Neural progenitor cell (in vitro differentiated cells): ENCODE data around the gene ZMPSTE24. TPM values are rescaled to one million over a fixed set of nuclear protein-coding genes. Genes with fewer than 3 reads are reported as not detected.

Experiments used
- DNase-seq: peaks from one replicate; pipeline ENCODE4 v3.0.0-alpha.2; 2016; ENCODE audit warnings: low spot score
- H2AFZ ChIP-seq: fragments of 200-600 bp; sonication (generic); replicated peaks from 2 replicates; pipeline ENCODE4 v1.6.1; 2016; ENCODE audit warnings: antibody characterized with exemption
- H3F3A ChIP-seq: fragments of 200-600 bp; sonication (generic); 2 replicates; pipeline ENCODE4 v1.6.1; 2016; ENCODE audit warnings: antibody characterized with exemption, low read depth
- H3K27ac ChIP-seq: fragments of 200-600 bp; sonication (generic); 2 replicates; pipeline ENCODE4 v1.5.1; 2016; ENCODE audit warnings: mild to moderate bottlenecking
- H3K27me3 ChIP-seq: fragments of 200-600 bp; sonication (generic); 2 replicates; pipeline ENCODE4 v1.6.1; 2016; ENCODE audit warnings: mild to moderate bottlenecking, moderate library complexity
- H3K36me3 ChIP-seq: fragments of 200-600 bp; sonication (generic); 2 replicates; pipeline ENCODE4 v1.5.1; 2016
- H3K4me1 ChIP-seq: fragments of 200-600 bp; sonication (generic); 2 replicates; pipeline ENCODE4 v1.6.1; 2016; ENCODE audit warnings: mixed run types
- H3K4me2 ChIP-seq: fragments of 200-600 bp; sonication (generic); 2 replicates; pipeline ENCODE4 v1.6.1; 2016
- H3K4me3 ChIP-seq: fragments of 200-600 bp; sonication (generic); 2 replicates; pipeline ENCODE4 v1.5.1; 2016
- H3K79me2 ChIP-seq: fragments of 200-600 bp; sonication (generic); 2 replicates; pipeline ENCODE4 v1.6.1; 2016; ENCODE audit warnings: low read depth
- H3K9ac ChIP-seq: fragments of 200-600 bp; sonication (generic); 2 replicates; pipeline ENCODE4 v1.6.1; 2016
- H3K9me3 ChIP-seq: fragments of 200-600 bp; sonication (generic); 2 replicates; pipeline ENCODE4 v1.5.1; 2016; ENCODE audit warnings: low read depth
- H4K20me1 ChIP-seq: fragments of 200-600 bp; sonication (generic); 2 replicates; pipeline ENCODE4 v1.6.1; 2016; ENCODE audit warnings: low read depth
- H3K27ac Mint-ChIP-seq: 3 replicates; pipeline ENCODE4 v1.8.0; 2021; ENCODE audit warnings: mixed read lengths
- H3K27me3 Mint-ChIP-seq: 2 replicates; pipeline ENCODE4 v1.8.0; 2022; ENCODE audit warnings: low read depth, mild to moderate bottlenecking, inconsistent platforms, moderate library complexity, mixed read lengths; ENCODE audit not compliant: insufficient read depth
- H3K36me3 Mint-ChIP-seq: 3 replicates; pipeline ENCODE4 v1.8.0; 2021; ENCODE audit warnings: mixed read lengths
- H3K4me1 Mint-ChIP-seq: 3 replicates; pipeline ENCODE4 v1.8.0; 2021; ENCODE audit warnings: mixed read lengths
- H3K4me3 Mint-ChIP-seq: 3 replicates; pipeline ENCODE4 v1.8.0; 2021; ENCODE audit warnings: mild to moderate bottlenecking, moderate library complexity, mixed read lengths
- H3K9me3 Mint-ChIP-seq: 3 replicates; pipeline ENCODE4 v1.8.0; 2020; ENCODE audit warnings: mixed read lengths
- EZH2 ChIP-seq: fragments of 200-600 bp; sonication (generic); IDR thresholded peaks from 2 replicates; pipeline ENCODE4 v1.6.1; 2017; ENCODE audit warnings: antibody characterized with exemption, mild to moderate bottlenecking, moderate library complexity
- EZH2phosphoT487 ChIP-seq: fragments of 200-600 bp; sonication (generic); IDR thresholded peaks from 2 replicates; pipeline ENCODE4 v1.6.1; 2017; ENCODE audit warnings: antibody characterized with exemption
- total RNA-seq: library from RNA; depleted of rRNA; stranded (reverse); fragments of >200 nt; gene quantifications from 2 replicates; pipeline ENCODE4 v1.2.3, GENCODE V29; 2015; ENCODE audit warnings: low replicate concordance
- TF ChIP-seq, protein P1 (sequence below): fragments of 200-600 bp; sonication (generic); IDR thresholded peaks from 2 replicates; pipeline ENCODE4 v1.5.1; 2017; ENCODE audit warnings: antibody characterized with exemption, mild to moderate bottlenecking

Gene ZMPSTE24
- total RNA-seq, 1 donor from 2014 or later: 38.0 TPM

DNA sequence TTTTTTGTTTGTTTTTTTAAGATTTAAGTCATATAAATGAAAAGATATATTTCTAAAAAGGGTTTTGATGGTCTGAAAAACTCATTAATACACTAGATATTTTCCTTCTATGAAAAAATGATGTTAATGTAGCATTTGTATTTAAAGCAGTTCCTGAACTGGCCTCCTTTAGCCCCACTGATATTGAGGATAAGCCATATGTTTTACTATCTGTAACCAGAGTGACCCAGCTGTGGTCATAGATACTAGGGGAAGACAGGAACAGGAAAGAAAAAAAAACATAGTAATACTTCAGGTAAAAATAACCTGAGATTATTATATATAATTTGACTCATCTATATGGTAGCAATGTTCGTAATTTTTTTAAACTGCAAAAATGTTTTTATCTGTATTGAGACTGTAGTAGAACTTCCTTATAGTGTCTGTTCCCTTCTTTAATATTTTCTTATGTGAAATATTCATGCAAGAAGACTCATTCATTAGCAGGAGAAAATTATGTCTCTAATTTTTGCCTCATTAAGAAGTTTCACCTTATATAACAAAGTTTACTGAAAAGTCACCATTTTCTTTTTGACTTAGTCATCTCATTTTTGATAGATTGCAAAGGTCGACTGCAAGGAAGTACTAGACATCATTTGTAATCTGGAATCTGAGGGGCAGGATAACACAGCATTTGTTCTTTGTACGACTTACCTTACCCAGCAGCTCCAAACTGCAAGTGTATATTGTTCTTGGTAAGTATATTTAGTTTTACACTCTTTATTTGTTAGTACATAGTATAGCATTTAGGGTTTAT lies 35.9 kb upstream of the ZMPSTE24 start:
- Histone ChIP-seq H4K20me1 (no peaks in the 10 kb centered on the region), H3K27me3 (no peaks in the 10 kb centered on the region), H3K4me3 (no peak overlapping the region), H3K9ac (no peak overlapping the region), H3F3A (no peaks in the 10 kb centered on the region), H3K4me1 (no peaks in the 10 kb centered on the region), H3K79me2 (no peaks in the 10 kb centered on the region), H3K4me2 (no peak overlapping the region), H3K36me3 (no peaks in the 10 kb centered on the region), H3K27ac (no peak overlapping the region), H3K9me3 (no peaks in the 10 kb centered on the region), H2AFZ (no peak overlapping the region)
- H3K27me3 Mint-ChIP-seq: no peaks in the 10 kb centered on the region
- no peak overlapping the region for H3K27ac Mint-ChIP-seq
- no peak for DNase-seq
- no peaks in the 10 kb centered on the region for H3K4me1 Mint-ChIP-seq
- TF ChIP-seq, protein P1, sequence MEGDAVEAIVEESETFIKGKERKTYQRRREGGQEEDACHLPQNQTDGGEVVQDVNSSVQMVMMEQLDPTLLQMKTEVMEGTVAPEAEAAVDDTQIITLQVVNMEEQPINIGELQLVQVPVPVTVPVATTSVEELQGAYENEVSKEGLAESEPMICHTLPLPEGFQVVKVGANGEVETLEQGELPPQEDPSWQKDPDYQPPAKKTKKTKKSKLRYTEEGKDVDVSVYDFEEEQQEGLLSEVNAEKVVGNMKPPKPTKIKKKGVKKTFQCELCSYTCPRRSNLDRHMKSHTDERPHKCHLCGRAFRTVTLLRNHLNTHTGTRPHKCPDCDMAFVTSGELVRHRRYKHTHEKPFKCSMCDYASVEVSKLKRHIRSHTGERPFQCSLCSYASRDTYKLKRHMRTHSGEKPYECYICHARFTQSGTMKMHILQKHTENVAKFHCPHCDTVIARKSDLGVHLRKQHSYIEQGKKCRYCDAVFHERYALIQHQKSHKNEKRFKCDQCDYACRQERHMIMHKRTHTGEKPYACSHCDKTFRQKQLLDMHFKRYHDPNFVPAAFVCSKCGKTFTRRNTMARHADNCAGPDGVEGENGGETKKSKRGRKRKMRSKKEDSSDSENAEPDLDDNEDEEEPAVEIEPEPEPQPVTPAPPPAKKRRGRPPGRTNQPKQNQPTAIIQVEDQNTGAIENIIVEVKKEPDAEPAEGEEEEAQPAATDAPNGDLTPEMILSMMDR: no peak
- TF ChIP-seq EZH2 (no peak), EZH2phosphoT487 (no peak)
- peaks cover 5% of the 10 kb centered on the region for H3K36me3 Mint-ChIP-seq
- no peak overlapping the region for H3K4me3 Mint-ChIP-seq
- no peaks in the 10 kb centered on the region for H3K9me3 Mint-ChIP-seq

DNA sequence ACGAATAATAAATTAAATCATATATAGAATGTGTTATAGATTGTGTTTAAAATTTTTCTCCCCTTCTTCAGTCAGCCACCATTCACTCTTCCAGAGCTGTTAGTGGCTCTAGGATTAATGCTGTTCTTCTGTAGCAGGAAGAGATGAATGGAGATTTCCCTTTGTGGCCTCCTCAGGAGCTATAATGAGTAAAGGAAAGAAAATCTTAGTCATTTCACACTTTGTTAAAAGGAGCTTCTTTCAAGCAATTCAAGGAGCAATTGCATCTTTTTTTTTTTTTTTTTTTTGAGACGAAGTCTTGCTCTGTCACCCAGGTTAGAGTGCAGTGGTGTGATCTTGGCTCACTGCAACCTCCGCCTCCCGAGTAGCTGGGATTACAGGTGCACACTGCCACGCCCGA lies 34.0 kb upstream of the ZMPSTE24 start:
- Histone ChIP-seq H3K9ac (no peak overlapping the region), H4K20me1 (no peaks in the 10 kb centered on the region), H3K79me2 (no peaks in the 10 kb centered on the region), H3K27me3 (no peaks in the 10 kb centered on the region), H3K4me3 (no peak overlapping the region), H3F3A (no peaks in the 10 kb centered on the region), H3K4me2 (no peak overlapping the region), H3K4me1 (no peaks in the 10 kb centered on the region), H2AFZ (no peak overlapping the region), H3K9me3 (no peaks in the 10 kb centered on the region), H3K27ac (no peak overlapping the region), H3K36me3 (no peaks in the 10 kb centered on the region)
- Mint-ChIP-seq H3K4me1 (no peaks in the 10 kb centered on the region), H3K36me3 (peaks cover 7% of the 10 kb centered on the region), H3K27me3 (no peaks in the 10 kb centered on the region), H3K9me3 (no peaks in the 10 kb centered on the region), H3K4me3 (no peak overlapping the region), H3K27ac (no peak overlapping the region)
- TF ChIP-seq EZH2phosphoT487 (no peak), EZH2 (no peak)
- TF ChIP-seq, protein P1: no peak
- no peak for DNase-seq

DNA sequence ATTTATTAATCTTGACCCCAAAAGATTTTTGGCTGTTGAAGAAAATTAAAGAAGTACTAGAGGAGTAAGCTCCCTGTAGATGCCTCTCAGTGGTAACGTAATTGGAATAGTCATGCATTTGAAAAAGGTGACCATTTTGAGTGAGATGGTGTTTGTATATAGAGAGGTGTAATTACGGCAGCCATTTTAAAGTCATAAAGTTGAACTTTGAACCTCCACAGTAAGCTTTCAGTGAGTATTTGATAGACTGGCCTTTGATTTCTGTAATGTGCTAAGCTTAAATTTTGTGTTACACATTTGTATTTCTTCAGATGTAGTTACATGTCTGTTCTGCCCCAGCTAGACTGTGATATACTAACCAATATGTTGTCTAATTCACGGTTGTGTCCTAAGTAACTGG lies 31.8 kb upstream of the ZMPSTE24 start:
- no peaks in the 10 kb centered on the region for H3K79me2 ChIP-seq
- no peak overlapping the region for H3K27ac Mint-ChIP-seq
- DNase-seq: no peak
- no peaks in the 10 kb centered on the region for H3F3A ChIP-seq
- peaks cover 12% of the 10 kb centered on the region for H3K36me3 Mint-ChIP-seq
- TF ChIP-seq EZH2phosphoT487 (no peak), EZH2 (no peak)
- TF ChIP-seq, protein P1: no peak
- no peak overlapping the region for H3K4me2 ChIP-seq
- peaks cover 11% of the 10 kb centered on the region for H3K36me3 ChIP-seq
- H3K27me3 Mint-ChIP-seq: no peaks in the 10 kb centered on the region
- H3K4me3 Mint-ChIP-seq: no peak overlapping the region
- H3K27ac ChIP-seq: no peak overlapping the region
- H2AFZ ChIP-seq: no peak overlapping the region
- H3K9ac ChIP-seq: no peak overlapping the region
- no peaks in the 10 kb centered on the region for H3K4me1 ChIP-seq
- no peak overlapping the region for H3K4me3 ChIP-seq
- H4K20me1 ChIP-seq: peaks cover 4% of the 10 kb centered on the region
- no peaks in the 10 kb centered on the region for H3K9me3 ChIP-seq
- no peaks in the 10 kb centered on the region for H3K27me3 ChIP-seq
- H3K9me3 Mint-ChIP-seq: no peaks in the 10 kb centered on the region
- H3K4me1 Mint-ChIP-seq: no peaks in the 10 kb centered on the region
